Measurements from ENCODE around the gene COL2A1. TPM values are rescaled to one million over a fixed set of nuclear protein-coding genes. Genes with fewer than 3 reads are reported as not detected.

Gene COL2A1
- total RNA-seq, 1 donor from 2014 or later = 69.1 TPM

- H2AFZ ChIP-seq (replicated peaks) = peak overlapping the region; percentile 50
- H3K27me3 ChIP-seq = peaks cover 8% of the 10 kb centered on the region
- peaks cover 5% of the 10 kb centered on the region for H3K4me1 ChIP-seq
- no peaks in the 10 kb centered on the region for H3F3A ChIP-seq (ENCODE audit: low read depth)
- H3K4me3 Mint-ChIP-seq = no peak overlapping the region
- no peak overlapping the region for H3K27ac Mint-ChIP-seq
- no peak overlapping the region for H3K4me2 ChIP-seq
- no peaks in the 10 kb centered on the region for H3K36me3 Mint-ChIP-seq
- H3K36me3 ChIP-seq = no peaks in the 10 kb centered on the region
- H3K79me2 ChIP-seq (ENCODE audit: low read depth) = no peaks in the 10 kb centered on the region
- H3K9me3 Mint-ChIP-seq = no peaks in the 10 kb centered on the region
- H3K9ac ChIP-seq = no peak overlapping the region
- peak; percentile 26 for TF ChIP-seq CTCF (IDR thresholded peaks at IDR 0.05)
- TF ChIP-seq EZH2 (IDR thresholded peaks at IDR 0.05) = no peak
- no peaks in the 10 kb centered on the region for H4K20me1 ChIP-seq (ENCODE audit: low read depth)
- H3K4me3 ChIP-seq = no peak overlapping the region
- no peaks in the 10 kb centered on the region for H3K9me3 ChIP-seq (ENCODE audit: low read depth)
- H3K27me3 Mint-ChIP-seq (ENCODE audit: insufficient read depth, low read depth) = peaks cover 4% of the 10 kb centered on the region
- no peak overlapping the region for H3K27ac ChIP-seq
- DNase-seq (ENCODE audit: low spot score) = peak; percentile 49
- peaks cover 15% of the 10 kb centered on the region for H3K4me1 Mint-ChIP-seq
These were observed 62.2 kb downstream of the COL2A1 start for GRCh38 chr12:47941871-47942613.

- no peaks in the 10 kb centered on the region for H4K20me1 ChIP-seq (ENCODE audit: low read depth)
- TF ChIP-seq EZH2 (IDR thresholded peaks at IDR 0.05) (no peak), EZH2phosphoT487 (IDR thresholded peaks at IDR 0.05) (no peak)
- no peak overlapping the region for H3K4me3 Mint-ChIP-seq
- no peaks in the 10 kb centered on the region for H3K4me1 ChIP-seq
- no peaks in the 10 kb centered on the region for H3F3A ChIP-seq (ENCODE audit: low read depth)
- no peaks in the 10 kb centered on the region for H3K36me3 ChIP-seq
- H3K4me1 Mint-ChIP-seq = peaks cover 9% of the 10 kb centered on the region
- no peak overlapping the region for H3K9ac ChIP-seq
- no peaks in the 10 kb centered on the region for H3K9me3 Mint-ChIP-seq
- H3K27ac ChIP-seq = no peak overlapping the region
- DNase-seq (ENCODE audit: low spot score) = no peak
- H3K9me3 ChIP-seq (ENCODE audit: low read depth) = no peaks in the 10 kb centered on the region
- no peak overlapping the region for H3K4me3 ChIP-seq
- peak overlapping the region; percentile 50 for H2AFZ ChIP-seq (replicated peaks)
- H3K36me3 Mint-ChIP-seq = no peaks in the 10 kb centered on the region
- H3K27ac Mint-ChIP-seq = no peak overlapping the region
- H3K4me2 ChIP-seq = no peak overlapping the region
- H3K79me2 ChIP-seq (ENCODE audit: low read depth) = no peaks in the 10 kb centered on the region
- peaks cover 4% of the 10 kb centered on the region for H3K27me3 Mint-ChIP-seq (ENCODE audit: insufficient read depth, low read depth)
- H3K27me3 ChIP-seq = peaks cover 8% of the 10 kb centered on the region
These were observed 62.8 kb downstream of the COL2A1 start for GRCh38 chr12:47941475-47941780.

- Histone ChIP-seq H3K4me2 (no peak overlapping the region), H3K79me2 (ENCODE audit: low read depth) (no peaks in the 10 kb centered on the region), H3K27ac (no peak overlapping the region), H2AFZ (replicated peaks) (peak overlapping the region; percentile 50), H3K4me1 (no peaks in the 10 kb centered on the region), H3K9ac (no peak overlapping the region), H4K20me1 (ENCODE audit: low read depth) (no peaks in the 10 kb centered on the region), H3K36me3 (no peaks in the 10 kb centered on the region), H3K9me3 (ENCODE audit: low read depth) (no peaks in the 10 kb centered on the region), H3K4me3 (no peak overlapping the region), H3K27me3 (peaks cover 8% of the 10 kb centered on the region), H3F3A (ENCODE audit: low read depth) (no peaks in the 10 kb centered on the region)
- Mint-ChIP-seq H3K27me3 (ENCODE audit: insufficient read depth, low read depth) (peaks cover 4% of the 10 kb centered on the region), H3K4me1 (peaks cover 9% of the 10 kb centered on the region), H3K4me3 (no peak overlapping the region), H3K9me3 (no peaks in the 10 kb centered on the region), H3K27ac (no peak overlapping the region), H3K36me3 (no peaks in the 10 kb centered on the region)
- TF ChIP-seq EZH2phosphoT487 (IDR thresholded peaks at IDR 0.05) = no peak
- no peak for TF ChIP-seq CTCF (IDR thresholded peaks at IDR 0.05)
- no peak for TF ChIP-seq EZH2 (IDR thresholded peaks at IDR 0.05)
- no peak for DNase-seq (ENCODE audit: low spot score)
These were observed 63.4 kb downstream of the COL2A1 start for GRCh38 chr12:47940773-47941474.

Measured in neural progenitor cell (in vitro differentiated cells).